GM19438 (cell line): ENCODE data around the gene KRTAP3-3.
"Not testable (repeated sequence)": the region's sequence is repeated elsewhere in the genome, so short reads cannot be mapped to it uniquely, and the experiment has no call there.

Experiments used
- ATAC-seq: cut with Tn5 transposase; IDR thresholded peaks from one replicate; pipeline ENCODE4 v1.9.1; 2021; ENCODE audit warnings: low read depth; ENCODE audit not compliant: unreplicated experiment

KRTAP3-3 gene

GRCh38 chr17:40993839-40994238, at the start of gene KRTAP3-3:
Gene KRTAP3-3 (minus strand): TSS chr17:40994164. CDS start chr17:40994097, 67 bp downstream.
- no peak for ATAC-seq

GRCh38 chr17:41042953-41043352, 49.0 kb upstream of the KRTAP3-3 start:
- no peak for ATAC-seq

- not testable (repeated sequence) for ATAC-seq
These were observed 47.0 kb upstream of the KRTAP3-3 start, which contains the start of gene KRTAP1-1 for GRCh38 chr17:41040783-41041571. Gene KRTAP1-1 (minus strand): TSS chr17:41041450. CDS start chr17:41041397, 53 bp downstream.

- no peak for ATAC-seq
These were observed 43.9 kb upstream of the KRTAP3-3 start for GRCh38 chr17:41037853-41038350.

GRCh38 chr17:41034346-41034935, 40.5 kb upstream of the KRTAP3-3 start, which contains the start of gene KRTAP1-3:
Gene KRTAP1-3 (minus strand): TSS chr17:41034874. CDS start chr17:41034821, 53 bp downstream.
- not testable (repeated sequence) for ATAC-seq

GRCh38 chr17:41029633-41030245, 35.8 kb upstream of the KRTAP3-3 start, which contains the start of gene KRTAP1-4:
Gene KRTAP1-4 (minus strand): TSS chr17:41030195. CDS start chr17:41030078, 117 bp downstream.
- no peak for ATAC-seq

- no peak for ATAC-seq
These were observed 32.9 kb upstream of the KRTAP3-3 start, which contains the start of gene KRTAP1-5 for GRCh38 chr17:41026715-41027471. Gene KRTAP1-5 (minus strand): TSS chr17:41027208. CDS start chr17:41027155, 53 bp downstream.

GRCh38 chr17:41024697-41025096, 30.7 kb upstream of the KRTAP3-3 start:
- ATAC-seq = no peak

- no peak for ATAC-seq
These were observed 26.4 kb upstream of the KRTAP3-3 start for GRCh38 chr17:41020336-41020735.

GRCh38 chr17:41019415-41019814, 25.5 kb upstream of the KRTAP3-3 start:
- no peak for ATAC-seq

- ATAC-seq = no peak
These were observed 24.6 kb upstream of the KRTAP3-3 start for GRCh38 chr17:41018541-41018940.

- no peak for ATAC-seq
These were observed 22.7 kb upstream of the KRTAP3-3 start for GRCh38 chr17:41016578-41017215.

- no peak for ATAC-seq
These were observed 21.5 kb upstream of the KRTAP3-3 start for GRCh38 chr17:41015454-41015853.

- no peak for ATAC-seq
These were observed 19.6 kb upstream of the KRTAP3-3 start for GRCh38 chr17:41013606-41014005.

- ATAC-seq = no peak
These were observed 19.2 kb upstream of the KRTAP3-3 start for GRCh38 chr17:41013181-41013580.

- no peak for ATAC-seq
These were observed 18.6 kb upstream of the KRTAP3-3 start for GRCh38 chr17:41012326-41013120.

- no peak for ATAC-seq
These were observed 16.5 kb upstream of the KRTAP3-3 start for GRCh38 chr17:41010441-41010840.

GRCh38 chr17:41009936-41010335, 16.0 kb upstream of the KRTAP3-3 start:
- no peak for ATAC-seq

- no peak for ATAC-seq
These were observed 15.4 kb upstream of the KRTAP3-3 start for GRCh38 chr17:41009301-41009760.
